GM18867 (cell line): ENCODE measurements around the gene IL5.
A peak's percentile ranks its signal among the peaks of the same experiment; 100 is the strongest.
"Not testable (repeated sequence)": the region's sequence is repeated elsewhere in the genome, so short reads cannot be mapped to it uniquely, and the experiment has no call there.

Source experiments
- ATAC-seq: cut with Tn5 transposase; IDR thresholded peaks from one replicate; pipeline ENCODE4 v1.9.1; 2021; ENCODE audit warnings: mild to moderate bottlenecking, moderate library complexity; ENCODE audit not compliant: unreplicated experiment

The IL5 gene

DNA sequence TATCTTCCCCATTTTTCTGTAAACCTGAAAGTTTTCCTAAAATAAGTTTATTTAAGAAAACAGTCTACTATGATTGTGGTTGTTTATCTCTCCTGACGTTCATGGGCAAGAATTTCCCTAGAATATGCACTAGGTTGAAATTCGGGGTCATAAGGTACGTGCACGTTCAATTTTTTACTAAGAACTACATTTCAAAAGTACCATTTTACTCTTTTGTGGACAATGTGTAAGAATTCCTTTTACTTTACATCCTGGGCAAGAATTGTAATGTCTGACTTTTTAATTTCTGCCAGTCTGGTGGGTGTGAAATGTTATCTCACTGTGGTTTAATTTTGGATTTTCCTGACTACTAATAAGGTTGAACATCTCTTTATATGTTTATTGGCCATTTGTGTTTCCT is 12.4 kb downstream of the IL5 start:
- no peak for ATAC-seq

DNA sequence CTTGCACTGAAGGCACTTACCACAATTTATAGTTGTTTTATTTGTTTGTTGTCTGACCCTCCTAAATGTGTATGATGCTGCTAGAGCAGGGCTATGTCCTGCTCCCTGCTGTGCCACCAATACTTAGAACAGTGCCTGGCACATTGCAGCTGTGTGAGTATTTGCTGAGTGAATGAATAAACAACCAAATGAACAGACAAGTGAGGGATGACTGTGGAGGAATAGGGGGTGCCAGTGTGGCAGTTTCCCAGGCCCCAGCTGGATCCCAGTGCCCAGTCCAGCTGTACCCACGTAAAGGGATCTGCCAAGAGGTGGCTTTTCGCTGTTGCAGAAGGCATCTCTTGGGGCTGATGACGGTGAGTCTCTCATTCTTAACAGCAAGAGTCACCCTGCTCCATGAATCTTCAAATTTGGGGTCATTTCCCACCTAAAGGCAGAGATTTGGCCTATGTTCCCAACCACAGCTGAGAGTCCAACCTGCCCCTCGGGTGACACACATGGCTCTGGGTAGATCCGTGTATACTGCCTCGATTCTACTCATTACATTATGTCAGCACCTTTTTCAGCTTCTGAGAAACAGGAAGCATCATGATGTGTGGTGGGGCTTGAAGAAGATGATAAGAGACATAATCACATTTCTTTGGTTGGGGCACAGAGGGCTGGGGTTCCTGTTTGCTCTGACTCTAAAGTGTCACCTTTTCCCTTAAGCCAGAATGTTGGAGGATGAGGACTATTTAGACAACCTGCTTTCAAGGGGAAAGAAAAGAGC is 14.3 kb downstream of the IL5 start:
- no peak for ATAC-seq

DNA sequence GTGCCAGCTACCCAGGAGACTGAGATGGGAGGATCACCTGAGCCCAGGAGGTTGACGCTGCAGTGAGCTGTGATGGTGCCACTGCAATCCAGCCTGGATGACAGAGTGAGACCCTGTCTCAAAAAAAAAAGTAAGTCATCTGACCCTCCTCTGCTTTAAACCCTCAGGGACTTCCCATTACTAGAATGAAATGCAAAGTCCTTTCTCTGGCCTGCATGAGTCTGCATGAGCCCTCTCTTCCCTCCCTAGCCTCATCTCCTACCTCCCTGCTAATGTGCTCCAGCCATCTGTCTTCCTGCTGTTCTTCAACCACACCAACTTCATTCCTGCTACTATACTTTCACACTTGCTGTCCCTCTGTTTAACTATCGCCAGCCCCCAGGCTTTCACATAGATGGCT is 15.3 kb downstream of the IL5 start:
- no peak for ATAC-seq

DNA sequence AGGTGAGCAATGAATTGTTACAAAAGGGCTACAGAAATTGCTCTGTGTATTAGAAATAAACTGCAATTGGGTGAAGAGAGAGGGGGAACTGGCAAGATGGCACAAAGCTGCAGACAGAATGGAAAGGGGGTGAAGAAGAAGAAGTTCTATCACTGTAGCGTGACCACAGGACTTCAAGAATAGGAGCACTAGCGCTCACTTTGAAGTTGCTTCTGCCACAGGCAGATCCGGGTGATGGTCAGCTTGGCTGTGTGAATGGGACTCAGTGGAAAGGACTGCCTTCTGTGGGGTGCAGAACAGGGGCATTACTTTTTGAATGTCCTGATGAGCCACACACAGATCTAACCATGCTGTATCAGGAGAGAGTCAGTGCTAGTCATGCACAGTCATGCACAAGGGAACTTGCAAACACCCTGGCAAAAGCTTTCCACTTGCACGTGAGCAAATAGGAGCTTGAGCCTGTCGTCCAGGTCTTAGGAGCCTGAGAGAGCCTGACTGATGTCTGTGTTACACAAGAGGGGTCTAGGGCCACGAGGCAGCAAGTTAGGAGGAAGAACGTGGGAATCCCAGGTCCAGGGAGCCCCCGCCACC is 16.3 kb downstream of the IL5 start:
- ATAC-seq, result no peak

DNA sequence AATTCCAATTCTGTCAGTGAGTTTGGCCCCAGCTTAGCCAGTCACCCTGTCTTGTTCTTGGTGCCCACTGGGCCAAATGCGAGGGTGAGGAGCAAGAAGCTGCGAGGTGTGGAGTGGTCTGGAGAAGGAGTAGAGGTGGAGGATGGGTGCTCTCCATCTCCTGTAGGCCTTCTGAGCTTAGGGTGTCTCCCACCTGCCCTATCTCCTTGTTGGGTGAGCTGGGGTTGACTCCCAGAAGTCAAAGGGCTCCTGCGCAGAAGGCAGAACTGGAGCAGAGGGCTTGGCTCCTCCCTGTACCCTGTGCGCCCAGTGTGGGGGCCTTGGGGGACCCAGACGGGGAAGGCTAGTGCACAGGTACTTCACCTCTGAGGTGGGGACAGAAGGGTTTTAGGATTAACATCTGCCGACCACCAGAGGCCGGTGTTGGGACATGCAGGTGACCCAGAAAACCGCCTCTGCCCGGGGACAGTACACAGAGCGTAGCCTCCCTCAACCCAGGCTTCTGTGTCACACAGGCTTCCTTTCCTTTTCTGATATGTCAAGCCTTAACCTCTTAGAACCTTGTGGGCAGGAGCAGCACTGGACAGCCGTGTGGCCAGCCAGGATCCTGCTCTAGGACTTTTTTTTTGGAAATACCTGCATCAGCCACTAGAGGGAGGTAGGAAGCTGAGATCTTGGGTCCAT is 16.9 kb downstream of the IL5 start:
- ATAC-seq, result peak; percentile 38

DNA sequence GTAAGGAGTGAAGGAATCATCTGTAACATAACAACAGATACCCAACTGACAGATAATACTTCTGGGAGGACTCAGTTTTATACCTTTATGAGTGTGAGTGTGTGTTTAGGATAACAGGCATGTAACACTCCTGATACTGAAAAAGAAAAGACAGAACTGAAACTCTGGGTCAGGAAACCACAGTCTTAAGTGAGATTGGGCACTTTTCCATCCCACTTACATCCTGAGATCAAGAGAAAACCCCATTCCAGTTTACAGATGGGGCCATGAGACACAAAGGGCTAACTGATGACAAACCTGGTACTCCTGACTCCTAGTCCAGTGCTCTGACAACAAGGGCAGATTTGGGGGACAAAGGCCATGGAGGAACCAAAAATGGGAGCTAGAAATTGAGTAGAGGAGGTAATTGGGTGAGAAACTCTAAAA is 18.0 kb downstream of the IL5 start:
- ATAC-seq, result peak; percentile 76

DNA sequence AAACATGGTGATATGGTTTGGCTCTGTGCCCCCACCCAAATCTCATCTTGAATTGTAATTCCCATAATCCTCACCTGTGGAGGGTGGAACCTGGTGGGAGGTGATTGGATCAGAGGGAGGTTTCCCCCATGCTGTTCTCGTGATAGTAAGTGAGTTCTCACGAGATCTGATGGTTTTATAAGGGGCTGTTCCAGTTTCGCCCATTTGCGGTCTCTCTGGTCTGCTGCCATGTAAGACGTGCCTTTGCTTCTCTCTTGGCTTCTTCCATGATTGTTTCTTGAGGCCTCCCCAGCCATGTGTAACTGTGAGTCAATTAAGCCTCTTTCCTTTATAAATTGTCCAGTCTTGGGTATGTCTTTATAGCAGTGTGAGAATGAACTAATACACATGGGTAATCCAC is 18.4 kb downstream of the IL5 start:
- ATAC-seq, result not testable (repeated sequence)

DNA sequence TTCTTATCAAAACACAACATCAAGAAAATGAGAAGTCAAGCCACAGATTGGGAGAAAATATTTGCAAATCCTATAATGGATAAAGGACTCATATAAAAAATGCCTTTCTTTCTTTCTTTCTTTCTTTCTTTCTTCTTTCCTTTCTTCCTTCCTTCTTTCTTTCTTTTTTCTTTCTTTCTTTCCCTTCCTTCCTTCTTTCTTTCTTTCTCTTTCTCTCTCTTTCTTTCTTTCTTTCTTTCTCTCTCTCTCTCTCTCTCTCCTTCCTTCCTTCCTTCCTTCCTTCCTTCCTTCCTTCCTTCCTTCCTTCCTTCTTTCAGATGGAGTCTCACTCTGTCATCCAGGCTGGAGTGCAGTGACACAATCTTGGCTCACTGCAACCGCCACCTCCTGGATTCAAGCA is 21.3 kb downstream of the IL5 start:
- ATAC-seq, result not testable (repeated sequence)

DNA sequence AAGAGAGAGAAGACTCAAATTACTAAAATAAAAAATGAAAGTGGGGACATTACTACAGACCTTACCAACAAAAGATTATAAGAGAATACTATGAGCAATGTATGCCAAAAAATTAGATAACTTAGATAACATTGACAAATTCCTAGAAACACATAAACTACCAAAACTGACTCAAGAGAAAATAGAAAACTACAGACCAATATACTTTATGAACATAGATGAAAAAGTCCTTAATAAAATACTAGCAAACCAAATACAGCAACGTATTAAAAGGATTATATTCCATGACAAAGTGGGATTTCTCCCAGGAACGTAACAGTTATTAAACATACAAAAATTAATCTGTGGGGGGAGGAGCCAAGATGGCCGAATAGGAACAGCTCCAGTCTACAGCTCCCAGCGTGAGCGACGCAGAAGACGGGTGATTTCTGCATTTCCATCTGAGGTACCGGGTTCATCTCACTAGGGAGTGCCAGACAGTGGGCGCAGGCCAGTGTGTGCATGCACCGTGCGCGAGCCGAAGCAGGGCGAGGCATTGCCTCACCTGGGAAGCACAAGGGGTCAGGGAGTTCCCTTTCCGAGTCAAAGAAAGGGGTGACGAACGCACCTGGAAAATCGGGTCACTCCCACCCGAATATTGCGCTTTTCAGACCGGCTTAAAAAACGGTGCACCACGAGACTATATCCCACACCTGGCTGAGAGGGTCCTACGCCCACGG is 29.5 kb downstream of the IL5 start:
- not testable (repeated sequence) for ATAC-seq

DNA sequence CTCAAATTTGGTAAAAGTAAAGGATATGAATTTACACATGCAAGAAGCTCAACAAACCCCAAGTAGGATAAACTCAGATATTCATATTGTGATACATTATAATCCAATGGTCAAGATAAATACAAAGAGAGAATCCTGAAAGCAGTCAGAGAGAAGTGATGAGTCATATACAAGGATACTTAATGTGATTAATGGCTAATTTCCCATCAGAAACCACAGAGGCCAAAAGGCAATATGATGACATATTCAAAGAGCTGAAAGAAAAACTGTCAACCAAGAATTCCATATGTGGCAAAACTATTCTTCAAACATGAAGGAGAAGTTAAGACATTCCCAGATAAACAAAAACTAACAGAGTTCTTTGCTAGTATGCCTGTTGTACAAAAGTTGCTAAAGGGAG is 33.2 kb downstream of the IL5 start:
- no peak for ATAC-seq

DNA sequence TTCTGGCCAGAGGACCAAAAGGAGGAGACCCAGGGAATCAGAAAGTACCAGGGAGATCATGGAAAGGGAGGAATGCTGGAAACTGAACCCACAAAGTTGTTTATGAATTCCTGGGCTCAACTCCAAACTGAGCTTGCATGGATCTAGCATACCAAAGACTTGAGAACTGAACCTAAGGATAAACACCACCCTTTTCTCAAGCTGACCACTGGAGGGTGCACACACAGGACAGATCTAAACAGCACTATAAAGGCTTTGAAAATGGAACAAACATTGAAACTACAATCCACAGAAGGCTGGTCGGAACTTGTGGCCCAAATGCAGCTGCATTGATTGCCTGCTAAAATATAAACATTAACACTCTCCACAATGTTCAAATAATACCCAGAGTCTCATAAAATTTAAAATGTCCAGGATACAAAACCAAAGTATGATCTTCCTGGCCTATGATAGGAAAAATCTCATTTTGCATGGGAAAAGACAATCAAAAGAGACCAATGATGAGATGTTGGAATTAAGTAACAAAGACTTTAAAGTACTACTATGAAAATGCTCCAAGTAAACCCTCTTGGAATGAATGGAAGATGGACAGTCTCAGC is 37.1 kb downstream of the IL5 start:
- ATAC-seq, result peak; percentile 42

DNA sequence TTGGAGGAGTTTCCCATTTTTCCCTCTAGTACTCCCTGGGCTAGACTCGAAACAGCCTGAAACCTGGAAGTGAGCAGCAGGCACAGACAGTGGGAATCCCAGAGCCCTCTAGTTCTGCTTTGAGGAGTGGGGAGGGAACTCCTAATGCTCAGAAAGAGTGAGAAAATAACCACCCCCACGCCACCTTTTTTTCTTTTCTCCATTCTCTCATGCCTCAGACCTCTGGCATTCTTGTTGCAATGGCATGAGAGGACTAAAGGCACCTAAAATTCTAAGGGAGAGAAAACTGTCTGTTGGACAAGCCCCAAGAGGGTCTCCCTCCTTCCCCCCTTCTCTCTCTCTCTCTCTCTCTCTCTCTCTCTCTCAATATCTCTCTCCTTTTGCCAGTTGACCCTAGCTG is 37.7 kb downstream of the IL5 start:
- ATAC-seq, result no peak

DNA sequence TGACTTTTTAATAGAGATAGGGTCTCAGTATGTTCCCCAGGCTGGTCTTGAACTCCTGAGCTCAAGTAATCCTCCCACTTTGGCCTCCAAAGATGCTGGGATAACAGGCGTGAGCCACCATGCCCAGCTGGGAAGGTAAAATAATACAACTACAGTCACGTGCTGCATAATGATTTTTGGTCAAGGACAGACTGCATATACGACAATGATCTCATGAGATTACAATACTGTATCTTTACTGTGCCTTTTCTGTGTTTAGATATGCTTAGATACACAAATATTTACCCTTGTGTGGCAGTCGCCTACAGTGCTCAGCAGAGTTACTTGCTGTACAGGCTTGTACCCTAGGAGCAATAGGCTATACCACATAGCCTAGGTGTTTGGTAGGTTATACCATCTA is 38.6 kb downstream of the IL5 start:
- ATAC-seq, result no peak

DNA sequence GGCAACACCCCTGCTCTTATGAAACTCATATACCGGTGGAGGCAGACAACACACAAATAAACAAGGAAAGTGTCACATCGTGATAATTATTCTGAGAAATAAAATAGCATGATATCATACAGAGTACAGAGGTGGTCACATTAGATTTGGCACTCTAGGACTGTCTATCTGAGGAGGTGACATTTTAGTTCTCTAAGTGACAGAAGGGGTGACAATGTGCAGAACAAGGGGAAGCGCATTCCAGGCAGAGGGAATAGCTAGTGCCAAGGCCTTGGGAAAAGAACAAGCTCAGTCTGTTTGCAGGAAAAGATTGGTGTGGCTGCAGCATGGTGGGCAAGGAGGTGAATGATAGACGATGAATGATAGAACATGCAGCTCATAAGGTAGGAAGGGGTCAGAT is 40.1 kb downstream of the IL5 start:
- ATAC-seq, result no peak

DNA sequence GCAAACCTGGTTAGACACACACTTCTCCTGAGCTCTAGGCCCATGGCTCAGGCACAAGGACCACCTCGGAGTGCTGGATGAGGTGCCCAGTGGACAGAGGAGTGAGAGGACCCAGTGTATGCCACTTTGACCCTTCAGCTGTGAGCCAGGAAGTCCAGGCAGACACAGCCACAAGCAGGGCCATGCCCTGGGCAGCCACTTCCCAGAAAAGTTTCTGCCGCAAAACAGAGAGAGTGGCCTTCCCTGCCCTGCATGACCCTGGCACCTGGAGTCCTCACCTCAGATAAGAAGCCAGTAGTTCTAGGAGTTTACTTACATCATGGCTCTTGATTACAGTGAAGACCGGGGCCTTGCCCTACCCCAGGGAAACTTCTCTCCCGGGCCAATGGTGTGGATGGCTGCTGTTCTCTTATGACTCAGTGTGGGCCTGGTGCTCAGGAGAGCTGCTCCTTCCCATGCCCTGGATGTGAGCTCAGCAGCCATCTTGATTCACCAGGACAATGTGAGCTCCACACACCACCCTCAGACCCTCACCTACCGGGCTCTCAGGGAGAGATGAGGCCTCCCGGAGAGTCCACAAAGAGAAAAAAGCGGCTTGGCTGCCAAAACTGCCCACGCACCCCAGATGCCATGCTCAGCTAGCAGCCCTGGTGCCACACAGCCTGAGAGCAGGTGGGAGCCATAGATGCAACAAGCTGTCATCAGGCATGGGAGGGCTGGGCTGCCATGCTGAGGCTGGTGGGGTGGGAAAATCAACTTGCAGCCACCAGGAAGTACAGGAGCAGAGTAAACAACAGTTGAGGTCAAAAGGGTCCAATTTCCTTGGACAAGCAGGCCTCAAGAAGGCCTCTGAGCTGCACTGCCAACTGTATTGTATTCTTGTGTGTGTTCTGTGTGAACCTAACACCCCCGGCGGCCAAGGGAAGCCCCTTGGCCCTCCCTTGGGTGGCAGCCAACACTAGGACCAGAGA is 41.1 kb downstream of the IL5 start:
- ATAC-seq, result no peak

DNA sequence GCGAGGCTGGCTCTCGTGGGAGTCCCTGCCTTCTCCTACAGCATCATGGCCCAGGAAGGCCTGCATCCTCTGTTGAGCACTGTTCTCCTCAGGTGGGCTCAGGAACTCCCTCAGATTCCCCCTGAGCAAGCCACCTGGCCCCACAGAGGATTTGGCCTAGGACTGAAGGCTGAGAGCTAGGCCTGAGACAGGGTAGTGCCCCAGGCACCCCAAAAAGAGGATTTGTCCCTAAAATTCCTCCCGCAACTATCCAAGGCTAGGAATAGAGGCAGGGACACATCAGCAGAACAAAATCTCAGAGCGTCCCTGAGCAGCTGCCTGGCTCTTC is 41.7 kb downstream of the IL5 start:
- ATAC-seq, result no peak

DNA sequence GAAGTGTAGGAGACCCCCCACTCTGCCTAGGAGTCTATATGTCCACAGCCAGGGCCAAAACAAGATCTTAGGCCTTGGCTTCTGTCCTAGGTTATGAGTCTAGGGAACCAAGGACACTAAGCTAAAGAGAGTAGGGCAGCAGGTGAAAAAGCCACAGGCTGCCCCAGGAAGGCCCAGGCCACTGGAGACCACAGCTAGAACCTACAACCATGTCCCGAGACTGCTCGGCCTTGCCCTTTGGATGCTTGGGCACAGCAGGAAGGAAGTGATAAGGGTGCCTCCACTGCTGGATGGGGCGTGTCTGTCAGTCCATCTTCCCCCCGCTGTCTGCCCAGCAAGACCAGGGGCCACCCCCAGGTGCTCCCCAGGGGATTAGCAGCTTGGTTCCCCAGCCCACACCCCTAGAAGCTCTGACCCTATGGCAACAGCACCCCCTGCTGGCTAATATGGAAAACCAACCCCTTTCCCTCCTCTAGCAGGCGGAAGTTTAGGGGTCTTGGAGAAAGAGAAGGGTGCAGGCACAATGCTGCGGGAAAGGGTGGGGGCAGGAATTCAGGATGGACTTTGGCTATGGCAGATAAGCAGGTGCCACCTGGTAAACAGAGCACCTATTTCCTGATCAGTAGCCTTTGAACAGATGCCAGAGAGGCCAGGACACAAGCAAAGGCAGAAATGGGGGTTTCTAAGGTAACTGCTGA is 42.2 kb downstream of the IL5 start:
- no peak for ATAC-seq

DNA sequence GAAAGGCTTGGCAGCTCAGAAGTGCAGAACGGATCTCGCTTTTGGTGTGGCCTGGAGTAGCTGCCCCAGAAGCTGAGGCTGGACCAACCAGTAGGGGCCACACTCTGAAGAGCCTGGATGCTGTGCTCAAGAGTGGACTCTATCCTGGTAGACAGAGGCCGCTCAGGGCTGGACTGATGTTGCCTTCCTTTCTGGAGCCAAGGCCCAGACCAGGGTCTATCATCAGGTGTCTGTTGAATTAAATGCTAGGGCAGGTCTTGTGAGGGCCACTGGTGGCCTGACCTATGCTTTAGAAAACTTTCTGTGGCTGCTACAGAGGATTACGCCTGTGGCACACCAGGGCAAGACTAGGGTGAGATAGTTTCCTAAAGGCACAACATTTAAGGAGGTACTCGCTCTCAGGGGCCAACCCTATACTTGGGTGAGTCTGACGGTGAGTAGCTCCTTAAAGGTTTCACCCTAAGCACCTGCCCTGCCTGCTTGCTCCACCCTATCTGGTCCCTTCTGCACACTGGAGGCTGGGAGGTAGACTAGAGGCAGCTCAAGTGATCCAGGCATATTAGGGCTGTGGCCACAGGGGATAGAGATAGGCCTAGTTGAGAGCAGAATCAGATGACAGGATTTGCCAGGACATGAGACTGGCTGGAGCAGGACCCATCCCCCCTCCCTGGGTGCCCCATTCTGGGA is 42.9 kb downstream of the IL5 start:
- no peak for ATAC-seq
